ENCODE measurements around the gene L3MBTL4.

The L3MBTL4 gene

DNA sequence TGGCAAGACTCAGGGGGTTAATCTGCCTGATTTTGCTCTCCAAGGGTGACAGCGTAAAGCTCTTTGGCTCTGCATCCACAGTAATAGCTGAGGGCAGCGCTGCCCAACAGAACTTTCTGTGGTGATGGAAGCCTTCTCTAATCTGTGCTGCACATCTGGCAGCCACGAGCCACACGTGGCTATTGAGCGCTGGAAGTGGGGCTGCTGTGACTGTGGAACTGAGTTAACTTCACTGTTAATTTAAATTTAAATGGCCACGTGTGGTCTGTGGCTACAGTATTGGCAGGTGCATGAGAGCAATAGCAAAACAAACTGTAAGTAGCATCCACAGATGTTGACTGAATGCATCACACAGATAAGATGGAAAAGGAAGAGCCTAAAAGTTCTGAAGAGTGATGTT lies 472.1 kb downstream of the L3MBTL4 start:
- DNase-seq, result no peak

DNA sequence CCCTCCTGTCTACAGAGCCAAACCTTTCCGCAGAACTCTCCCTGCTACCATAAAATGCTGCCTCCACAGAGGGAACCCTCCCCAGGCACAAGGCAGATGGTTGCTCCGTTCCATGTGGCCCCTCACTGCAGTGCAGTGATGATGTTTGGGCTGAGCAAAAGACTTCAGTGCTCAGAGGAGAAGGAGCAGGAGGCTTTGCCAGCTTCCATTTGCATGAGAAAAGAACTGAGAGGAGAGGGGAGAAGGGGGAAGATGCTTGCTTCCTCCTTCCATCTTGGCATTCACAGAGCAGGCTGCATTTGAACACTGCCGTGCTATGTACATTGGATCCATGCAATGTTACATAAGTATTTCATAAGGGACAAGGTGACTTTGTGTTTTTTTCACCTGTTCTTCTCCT lies 472.8 kb downstream of the L3MBTL4 start:
- no peak for DNase-seq

DNA sequence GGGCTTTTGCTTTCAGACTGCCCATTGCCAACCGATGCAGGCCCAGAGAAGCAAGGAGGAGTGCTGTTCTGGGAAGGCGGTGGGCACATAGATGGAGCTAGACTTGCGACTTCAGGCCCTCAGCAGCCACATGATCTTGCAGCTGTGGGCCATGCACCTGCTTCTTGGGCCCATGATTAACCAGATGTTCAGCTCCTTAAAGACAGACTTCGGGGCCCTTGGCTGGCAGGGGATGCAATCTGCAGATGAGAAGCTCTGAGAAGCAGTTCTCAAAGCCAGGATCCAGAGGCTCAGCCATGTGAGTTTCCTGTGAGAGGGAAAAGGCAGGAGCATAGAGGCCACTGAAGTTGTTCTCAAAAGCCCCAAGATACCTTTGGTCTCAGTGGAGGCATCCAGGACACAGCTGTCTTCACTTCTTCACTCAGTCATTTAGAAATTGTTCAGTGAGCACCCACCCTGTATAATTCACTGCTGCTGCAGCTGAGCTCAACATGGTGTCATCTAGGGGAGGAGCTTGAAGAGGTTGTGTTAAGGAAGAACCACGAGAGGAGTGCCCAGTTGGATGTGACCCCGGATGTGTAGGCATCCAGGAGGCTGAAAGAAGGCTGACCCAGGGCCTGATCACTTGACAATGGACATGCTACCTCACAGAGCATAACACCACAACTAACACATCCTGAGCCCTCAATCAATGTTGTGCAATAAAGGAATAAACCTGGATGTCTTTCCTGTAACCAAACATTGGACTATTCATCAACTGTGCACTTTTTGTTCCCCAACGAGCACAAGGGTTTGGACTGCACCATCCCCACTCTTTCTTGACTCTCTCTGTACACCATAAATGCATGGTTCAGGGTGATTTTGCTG lies 474.7 kb downstream of the L3MBTL4 start:
- no peak for DNase-seq

DNA sequence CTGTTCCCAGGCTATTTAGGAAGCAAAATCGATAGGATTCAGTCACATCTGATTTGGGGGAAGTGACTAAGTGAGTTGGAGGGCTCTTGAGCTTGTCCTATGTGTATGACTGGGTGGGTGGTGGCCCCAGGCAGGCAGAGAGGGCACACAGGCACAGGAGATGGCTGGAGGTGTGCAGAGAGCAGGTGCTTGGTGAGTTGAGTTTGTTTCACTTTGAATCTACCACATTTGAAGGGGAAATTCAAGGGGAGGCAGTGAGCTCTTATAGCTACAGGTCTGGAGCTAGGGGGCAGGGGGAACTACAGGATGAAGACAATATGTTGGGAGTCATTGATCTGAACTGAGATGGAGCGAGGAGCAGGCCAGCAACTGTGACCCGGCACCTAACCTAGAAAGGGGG lies 476.9 kb downstream of the L3MBTL4 start:
- no peak for DNase-seq

DNA sequence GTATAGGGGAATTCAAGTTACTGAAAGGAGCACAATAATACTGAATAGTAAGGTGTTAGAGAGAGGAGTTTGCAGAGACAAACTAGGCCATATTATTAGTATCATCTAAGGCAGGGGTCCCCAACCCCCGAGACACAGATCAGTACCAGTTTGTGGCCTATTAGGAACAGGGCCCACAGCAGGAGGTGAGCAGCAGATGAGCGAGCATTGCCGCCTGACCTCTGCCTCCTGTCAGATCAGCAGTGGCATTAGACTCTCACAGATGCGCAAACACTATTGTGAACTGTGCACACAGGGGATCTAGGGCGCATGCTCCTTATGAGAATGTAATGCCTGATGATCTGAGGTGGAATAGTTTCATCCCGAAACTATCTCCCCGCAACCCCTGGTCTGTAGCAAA lies 477.6 kb downstream of the L3MBTL4 start:
- no peak for DNase-seq

DNA sequence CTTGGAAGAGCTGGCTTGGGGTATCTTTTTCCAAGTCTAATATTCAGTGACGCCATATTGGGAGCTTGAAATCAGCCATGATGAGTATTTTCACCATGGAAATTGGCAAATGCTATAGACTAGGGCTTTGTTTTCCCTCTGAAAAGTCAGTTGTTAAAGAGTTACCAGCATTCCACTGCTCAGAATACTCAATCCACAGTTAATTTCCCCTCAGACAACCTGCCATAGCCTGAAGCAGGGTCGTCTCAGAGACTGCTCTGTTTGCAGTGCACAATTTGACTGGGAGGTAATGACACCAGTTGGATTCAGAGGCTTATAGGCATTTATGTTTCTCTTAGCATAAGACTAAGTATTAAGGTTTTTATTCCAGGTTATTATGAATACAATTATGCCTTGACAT lies 483.9 kb downstream of the L3MBTL4 start:
- DNase-seq, result no peak

DNA sequence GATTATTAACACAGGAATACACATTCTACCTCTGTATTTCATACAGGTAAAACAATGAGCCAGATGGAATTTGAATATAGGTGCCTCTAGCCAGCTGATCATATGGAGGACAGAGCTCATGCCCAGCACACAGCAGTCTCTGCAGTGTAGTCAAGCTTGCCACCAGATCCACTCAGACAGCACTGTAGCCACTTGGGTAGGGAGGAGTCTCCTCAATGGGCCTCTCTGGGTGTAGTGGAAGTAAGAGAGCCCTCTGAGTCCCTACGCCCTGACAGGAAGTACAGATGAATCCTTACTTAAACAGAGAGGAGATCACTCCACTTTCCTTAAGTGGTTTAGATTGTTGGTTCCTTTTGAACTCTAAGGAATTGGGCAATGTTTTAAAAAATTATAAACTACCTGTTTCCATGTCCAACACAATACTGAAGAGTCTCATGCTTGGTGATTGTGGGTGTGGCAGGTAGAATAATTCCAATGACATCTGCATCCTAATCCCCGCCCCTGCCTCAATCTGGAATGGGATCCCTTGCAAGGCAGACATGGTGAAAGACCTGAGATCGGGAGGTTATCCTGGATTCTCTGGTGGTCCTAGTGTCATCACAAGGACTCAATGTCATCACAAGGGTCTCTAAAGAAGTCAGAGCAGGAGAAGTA lies 496.4 kb downstream of the L3MBTL4 start:
- DNase-seq, result no peak

DNA sequence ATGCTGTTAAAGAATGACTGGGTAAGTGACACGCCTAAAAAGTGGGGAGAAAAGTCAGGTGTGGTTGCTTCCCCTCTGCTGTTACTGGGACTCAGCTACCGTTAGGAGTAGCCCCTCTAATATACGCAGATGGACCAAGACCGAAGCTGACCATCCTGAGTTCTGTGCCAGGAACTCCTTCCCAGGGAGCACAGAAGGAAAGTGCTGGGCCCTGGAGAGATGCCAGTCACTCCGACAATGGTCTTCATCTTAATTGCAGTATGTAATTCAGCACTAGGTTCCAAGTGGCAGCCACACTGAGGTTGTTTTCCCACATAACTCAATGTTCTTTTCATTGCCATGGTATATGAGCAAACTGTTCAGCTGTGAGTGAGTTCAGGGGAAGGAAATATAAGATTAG lies 499.8 kb downstream of the L3MBTL4 start:
- no peak for DNase-seq

DNA sequence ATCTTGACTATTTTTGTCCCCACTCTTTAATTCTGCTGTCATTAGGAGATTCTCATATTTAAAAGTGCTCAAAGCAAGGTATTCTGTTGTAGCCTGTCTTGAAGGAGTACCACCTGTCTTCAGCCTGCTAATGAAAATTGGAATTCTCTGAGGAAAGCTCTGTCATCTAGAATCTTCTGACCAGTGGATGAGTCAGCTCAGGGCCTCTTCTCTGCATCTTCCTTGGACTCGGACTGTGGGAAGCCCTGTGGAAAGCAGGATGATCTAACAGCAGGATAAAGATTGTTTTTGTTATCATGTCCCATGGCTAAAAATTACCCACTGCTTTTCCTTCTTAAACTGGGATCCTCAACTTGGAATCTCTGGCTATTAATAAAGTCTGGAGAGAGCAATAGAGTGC lies 500.7 kb downstream of the L3MBTL4 start:
- no peak for DNase-seq

DNA sequence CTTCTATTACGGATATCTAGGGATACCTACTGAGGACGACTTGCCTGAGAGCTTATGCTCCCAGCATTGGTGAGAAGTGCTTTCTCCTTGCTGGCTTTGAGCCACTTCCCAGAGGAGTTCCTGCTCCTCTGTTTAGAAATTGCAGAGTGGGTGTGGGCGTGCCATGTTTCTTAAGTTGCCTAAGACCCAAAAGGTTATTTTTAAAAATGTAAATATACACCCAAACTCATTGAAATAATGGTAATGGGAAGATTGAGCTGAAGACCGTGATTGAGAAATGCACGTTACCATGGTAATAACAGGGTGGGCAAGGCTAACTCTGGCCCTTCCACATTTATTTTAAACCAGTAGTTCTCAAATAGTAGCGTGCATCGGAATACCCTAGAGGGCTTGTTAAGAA lies 502.1 kb downstream of the L3MBTL4 start:
- DNase-seq, result no peak

DNA sequence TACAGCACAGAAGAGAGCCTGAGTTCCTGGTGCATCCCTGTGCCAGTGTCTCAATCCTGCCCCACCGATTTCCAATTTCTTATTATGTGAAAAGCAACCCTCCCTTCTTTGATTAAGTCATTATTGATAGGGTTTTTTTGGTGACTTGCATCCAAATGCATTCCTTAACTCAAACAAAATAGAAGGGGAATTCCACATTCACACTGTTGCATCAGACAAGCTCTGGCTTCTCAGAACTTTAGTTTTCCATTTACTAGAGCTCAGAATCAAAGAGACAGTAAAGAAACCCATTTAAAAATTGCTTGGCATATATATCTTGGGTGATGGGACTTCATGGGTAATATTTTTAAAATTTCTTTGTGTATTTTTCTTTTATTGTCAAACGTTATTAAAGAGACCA lies 505.6 kb downstream of the L3MBTL4 start:
- no peak for DNase-seq

Measured in CD4-positive, alpha-beta T cell treated with Interleukin-21 for 1 hour (primary cell).